GM19035 (cell line): ENCODE measurements around the gene LRRTM3.

ENCODE experiments used
- ATAC-seq: cut with Tn5 transposase; IDR thresholded peaks from one replicate; pipeline ENCODE4 v1.9.1; 2021; ENCODE audit not compliant: unreplicated experiment

Gene LRRTM3

DNA sequence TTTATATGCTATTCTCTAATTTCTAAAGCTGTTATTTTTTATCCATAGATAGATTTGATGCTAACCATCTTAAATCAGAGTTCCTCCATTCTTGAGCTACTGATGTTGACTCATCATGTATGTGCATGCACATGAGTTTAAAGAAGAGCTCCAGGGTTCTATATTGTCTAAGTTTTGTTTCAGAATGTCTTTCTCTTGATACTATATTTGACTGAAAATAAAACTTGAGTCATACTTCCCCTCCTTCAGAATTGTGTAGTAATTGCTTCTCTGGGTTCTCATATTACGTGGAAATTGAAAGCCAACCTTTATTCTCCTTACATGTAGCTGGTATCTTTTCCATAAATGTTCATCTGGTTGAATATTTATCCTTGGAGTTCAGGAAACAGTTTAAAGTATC, 89.4 kb downstream of the LRRTM3 start:
- ATAC-seq: no peak

DNA sequence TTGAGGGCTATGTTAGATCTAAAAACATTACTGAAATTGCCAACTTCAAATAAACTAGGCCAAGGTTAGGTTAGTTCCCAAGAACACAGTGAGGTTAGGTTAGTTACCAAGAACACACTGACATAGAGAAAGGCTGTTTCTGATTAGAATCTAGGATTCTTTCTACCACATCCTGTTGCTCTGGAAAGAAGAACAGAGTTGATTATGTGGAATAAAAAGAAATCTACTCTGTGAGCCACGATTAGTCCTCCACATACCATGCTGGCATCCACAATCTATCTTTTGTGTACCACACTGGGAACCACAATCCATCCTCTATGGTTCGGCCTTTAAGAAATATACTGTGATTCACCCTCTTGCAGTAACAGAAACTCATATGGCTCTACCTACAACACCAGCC, 91.4 kb downstream of the LRRTM3 start:
- no peak for ATAC-seq

DNA sequence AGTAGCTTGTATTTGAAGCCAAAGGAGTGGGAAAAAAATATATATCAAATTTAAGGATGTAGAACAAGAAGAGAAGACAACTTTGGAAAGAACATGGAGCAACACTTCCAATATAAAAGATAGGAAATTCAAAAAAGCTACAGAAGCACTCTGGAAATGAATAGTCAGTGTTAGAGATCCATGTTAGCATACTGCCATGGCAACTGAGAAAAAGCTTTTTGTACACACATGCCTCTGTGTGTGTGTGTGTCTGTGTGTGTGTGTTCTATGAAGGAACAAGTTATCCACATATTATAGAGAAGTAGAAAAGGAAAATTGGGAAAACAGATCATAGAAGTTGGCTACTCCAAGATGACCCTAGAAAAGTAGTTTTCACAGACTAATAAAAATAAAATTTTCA, 96.3 kb downstream of the LRRTM3 start:
- ATAC-seq: no peak

GRCh38 chr10:67033878-67034277, 108.0 kb downstream of the LRRTM3 start:
- ATAC-seq: no peak

DNA sequence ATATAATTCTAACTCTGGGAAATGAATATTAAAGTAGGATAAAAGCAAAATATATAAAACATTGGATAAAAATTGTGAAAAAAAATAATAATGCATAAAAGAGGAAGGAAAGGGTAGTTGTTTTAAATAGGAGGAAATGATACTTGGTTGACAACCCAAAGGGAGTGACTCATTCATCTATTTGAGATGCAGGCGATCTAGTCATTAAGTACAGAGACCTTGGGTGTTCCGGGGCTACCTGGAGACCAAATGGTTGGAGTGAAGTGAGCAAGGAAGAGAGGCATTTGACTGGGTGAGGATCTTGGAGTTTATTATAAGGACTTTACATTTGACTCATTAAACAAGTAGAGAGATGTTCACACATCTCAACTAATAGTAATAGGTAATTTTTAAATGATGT, 111.0 kb downstream of the LRRTM3 start:
- no peak for ATAC-seq

DNA sequence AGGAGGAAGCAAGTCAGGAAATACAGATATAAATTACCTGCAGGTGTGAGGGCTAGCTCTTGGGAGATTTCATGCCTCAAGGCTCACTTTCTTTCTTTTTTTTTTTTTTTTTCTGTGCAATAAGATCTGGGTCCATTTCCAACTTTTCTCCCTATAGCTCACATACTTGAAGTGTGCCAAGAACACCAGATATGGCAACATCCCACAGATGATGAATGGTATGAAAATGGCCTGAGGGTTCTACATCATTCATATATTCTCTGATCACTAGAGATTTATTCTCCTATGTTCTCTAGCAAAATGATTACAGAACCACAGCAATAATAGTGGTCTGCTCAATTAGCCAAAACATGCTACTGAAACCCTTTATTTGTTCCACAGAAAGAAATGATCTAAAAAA, 117.2 kb downstream of the LRRTM3 start:
- no peak for ATAC-seq

- no peak for ATAC-seq
These were observed 119.6 kb downstream of the LRRTM3 start for GRCh38 chr10:67045404-67045803.

DNA sequence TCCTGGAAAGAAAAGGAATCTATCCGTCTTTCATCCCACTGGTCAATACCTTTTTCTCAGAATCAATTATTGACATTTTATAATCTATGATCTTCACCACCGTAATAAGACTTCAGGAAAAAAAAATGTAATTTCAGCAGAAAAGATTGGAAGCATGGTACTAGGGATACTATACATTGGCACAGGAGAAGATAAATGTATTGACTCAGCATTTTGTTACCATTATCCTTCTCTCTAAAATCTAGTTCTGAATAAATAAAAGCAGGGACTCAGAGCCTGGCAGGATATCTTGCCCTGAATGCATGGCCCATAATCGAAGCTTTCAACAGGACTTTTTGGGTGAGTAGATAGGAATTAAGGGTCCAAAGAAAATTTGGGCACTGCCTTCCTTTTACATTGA, 120.7 kb downstream of the LRRTM3 start:
- ATAC-seq: no peak

- no peak for ATAC-seq
These were observed 124.2 kb downstream of the LRRTM3 start for GRCh38 chr10:67049988-67050387.

GRCh38 chr10:67050415-67050814, 124.6 kb downstream of the LRRTM3 start:
- no peak for ATAC-seq

DNA sequence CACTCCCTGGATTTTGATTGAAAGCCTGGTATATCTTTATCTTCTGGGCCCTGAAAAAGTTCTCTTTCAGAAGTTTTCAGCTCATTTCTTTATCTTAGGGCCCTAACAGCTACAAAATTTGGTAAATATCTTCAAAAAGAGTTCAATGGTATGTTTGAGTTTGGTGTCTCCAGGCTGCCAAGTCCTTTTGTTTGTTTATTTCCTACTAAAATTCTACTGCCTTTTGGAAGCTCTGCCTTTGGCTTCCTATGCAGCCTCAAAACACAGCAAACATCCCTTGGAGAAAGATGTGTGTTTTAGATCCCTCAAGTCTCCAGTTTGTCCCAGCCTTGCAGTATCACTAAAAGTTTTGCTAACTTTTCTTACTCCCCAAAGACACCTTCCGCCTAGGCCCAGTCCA, 146.8 kb downstream of the LRRTM3 start:
- ATAC-seq: no peak

DNA sequence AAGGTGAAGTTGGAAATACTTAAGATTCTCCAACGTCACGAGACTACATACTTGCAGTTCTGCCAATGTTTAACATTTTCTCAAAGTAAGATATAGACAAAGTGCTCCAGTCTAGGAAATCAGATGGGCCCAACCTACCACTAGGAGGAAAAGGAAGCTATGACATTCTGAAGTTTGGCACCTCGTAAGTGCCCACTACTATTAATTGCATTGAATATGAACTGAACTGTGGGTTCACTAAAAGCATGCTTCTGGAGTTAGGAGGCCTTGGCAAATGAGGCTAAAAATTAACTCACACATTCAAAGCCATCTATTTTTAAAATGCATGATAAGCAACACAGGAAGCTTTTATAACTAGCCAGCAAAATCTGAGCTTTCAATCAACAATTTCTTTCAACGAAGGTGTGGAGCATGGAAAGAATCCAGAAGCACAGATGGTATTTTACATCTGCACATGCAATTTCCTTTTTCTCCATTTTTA, 149.7 kb downstream of the LRRTM3 start:
- ATAC-seq: no peak

DNA sequence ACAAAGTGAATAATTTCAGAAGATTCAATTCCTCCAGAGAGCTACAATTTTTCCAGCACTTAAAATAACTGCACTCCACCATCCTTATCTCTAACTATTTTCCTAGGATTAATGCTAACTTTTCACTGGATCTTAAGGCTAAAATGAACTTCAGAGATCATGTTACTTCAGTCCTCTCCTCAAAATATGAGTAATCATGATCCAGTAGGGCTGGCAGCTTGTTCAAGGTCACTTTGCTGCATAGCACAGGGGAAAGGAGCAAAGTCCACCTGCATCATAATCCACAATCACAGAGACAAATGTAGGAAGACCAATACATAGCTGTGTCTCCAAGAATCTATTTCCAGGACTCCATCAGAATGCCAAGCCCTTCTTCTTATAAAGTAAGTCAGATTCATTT, 150.3 kb downstream of the LRRTM3 start:
- no peak for ATAC-seq

DNA sequence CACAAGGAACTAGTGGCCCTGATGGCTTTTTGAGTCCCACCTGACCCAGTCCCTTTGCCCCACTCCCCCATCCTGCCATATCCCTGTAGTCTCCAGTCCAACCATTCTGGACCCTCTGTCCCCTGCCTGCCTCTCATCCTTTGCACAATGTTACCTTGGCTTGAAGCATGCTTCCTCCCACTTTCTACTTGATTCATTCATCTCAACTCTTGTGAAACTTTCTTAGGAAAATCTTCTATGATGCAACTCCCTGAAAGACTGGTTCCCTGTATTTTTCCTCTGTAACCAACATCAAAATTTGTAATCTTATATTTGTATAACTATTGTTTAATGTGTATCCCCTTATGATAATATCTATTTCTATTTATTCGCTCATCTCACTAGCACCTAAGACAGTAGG, 151.5 kb downstream of the LRRTM3 start:
- ATAC-seq: no peak

DNA sequence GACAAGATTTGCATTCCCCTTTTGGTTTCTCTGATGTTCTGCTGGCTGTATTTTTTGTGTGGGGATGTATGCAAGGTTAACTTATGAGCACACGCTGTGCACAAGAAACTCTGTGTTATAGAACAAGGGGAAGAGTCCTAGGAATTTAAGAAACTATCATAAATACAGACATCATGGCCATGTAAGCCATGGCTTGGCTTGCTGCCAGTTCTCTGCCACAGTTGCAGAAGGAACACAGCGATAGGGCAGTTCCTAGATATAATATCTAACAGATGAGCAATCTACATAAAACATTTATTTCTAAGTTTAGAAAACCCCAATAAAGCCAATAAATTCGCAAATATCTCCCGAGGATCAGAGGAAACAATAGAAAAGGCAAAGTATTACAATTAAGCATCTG, 153.3 kb downstream of the LRRTM3 start:
- ATAC-seq: no peak

- no peak for ATAC-seq
These were observed 160.7 kb downstream of the LRRTM3 start for GRCh38 chr10:67086327-67087134.

DNA sequence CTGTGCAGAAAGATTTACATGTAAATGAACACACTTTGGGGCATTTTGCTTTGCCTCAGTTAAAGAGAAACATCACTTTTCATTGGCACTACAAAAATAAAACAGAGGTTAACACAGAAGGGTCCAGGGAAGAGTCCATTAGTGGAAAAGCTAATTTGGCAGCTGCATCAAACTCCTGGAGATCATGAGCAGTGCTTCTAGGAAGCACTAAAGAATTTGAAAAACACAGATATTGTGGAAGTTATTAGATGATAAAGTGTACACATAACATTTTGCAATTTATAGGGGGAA, 161.2 kb downstream of the LRRTM3 start:
- no peak for ATAC-seq

DNA sequence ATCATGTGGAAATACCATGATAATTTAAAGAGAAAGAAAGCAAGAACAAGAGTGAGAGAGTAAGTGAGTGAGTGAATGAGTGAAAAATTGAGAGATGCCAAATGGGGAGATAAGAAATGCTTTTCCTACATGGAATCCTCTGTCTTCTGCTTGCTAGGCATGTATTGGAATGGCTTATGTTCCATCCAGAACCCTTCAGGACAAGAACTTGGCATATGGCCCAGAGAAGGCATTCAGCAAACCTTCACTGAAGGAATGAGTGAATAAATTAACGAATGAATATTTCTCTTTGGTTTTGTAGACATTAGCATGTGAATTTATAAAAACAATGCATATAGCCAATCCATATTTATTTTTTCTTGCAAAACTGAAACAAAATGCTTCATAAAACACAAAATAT, 162.2 kb downstream of the LRRTM3 start:
- no peak for ATAC-seq

- ATAC-seq: no peak
These were observed 169.7 kb downstream of the LRRTM3 start for GRCh38 chr10:67095531-67095930.

GRCh38 chr10:67098461-67098860, 172.6 kb downstream of the LRRTM3 start:
- ATAC-seq: no peak

- ATAC-seq: no peak
These were observed 175.1 kb downstream of the LRRTM3 start for GRCh38 chr10:67100951-67101350.

DNA sequence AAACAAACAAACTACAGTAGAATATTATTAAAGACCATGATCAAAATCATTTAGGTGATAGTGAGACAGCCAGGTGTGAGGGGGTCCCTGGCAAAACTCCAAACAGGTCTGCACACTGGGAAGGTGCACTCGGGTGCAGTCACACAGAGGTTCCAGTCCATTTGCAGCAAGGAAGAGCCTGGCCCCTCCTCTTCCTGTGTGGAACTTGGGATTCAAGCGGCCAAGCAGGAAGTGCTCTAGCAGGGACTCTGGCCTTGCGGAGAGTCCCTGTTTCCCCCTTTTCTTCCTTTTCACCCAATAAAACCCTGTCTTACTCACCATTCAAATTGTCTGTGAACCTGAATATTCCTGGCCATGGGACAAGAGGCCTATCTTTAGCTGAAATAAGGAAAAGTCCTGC, 181.8 kb downstream of the LRRTM3 start:
- no peak for ATAC-seq

- ATAC-seq: no peak
These were observed 184.4 kb downstream of the LRRTM3 start for GRCh38 chr10:67110286-67110685.
